ENCODE results near the gene SV2B. TPM values are rescaled to one million over a fixed set of nuclear protein-coding genes. Genes with fewer than 3 reads are reported as not detected.

The SV2B gene
- total RNA-seq, 1 experiment from 2014 or later, result not detected

DNA sequence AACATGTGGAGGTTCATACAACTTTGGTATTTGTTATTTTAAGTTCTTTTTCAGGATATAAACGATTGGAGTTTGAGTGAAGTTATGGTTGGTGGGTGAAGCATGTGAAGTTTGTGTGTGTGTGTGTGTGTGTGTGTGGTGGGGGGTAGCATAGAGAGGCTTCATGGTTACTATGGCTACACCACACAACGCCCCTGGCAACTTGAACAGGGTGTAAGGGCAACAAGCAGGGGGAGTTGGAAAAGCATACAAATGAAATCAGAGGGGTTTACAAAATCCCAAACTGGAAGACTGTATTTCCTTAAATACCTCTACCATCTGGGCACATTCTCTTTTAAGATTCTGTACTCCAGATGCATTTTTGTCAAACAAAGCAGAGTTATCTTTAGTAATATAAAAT is 207.5 kb downstream of the SV2B start:
- DNase-seq, result no peak
- BruUV-seq (replicated peaks), result no TSS peak
- Histone ChIP-seq H3K27me3 (ENCODE audit: insufficient read depth, low read depth) (no peaks in the 10 kb centered on the region), H3K27ac (no peak overlapping the region), H3K79me2 (ENCODE audit: low read depth) (no peaks in the 10 kb centered on the region), H3K4me3 (no peak overlapping the region), H3K4me2 (no peak overlapping the region), H3F3A (ENCODE audit: insufficient read depth, low read depth) (no peaks in the 10 kb centered on the region), H3K9me3 (ENCODE audit: insufficient read depth, low read depth) (no peaks in the 10 kb centered on the region), H4K20me1 (ENCODE audit: insufficient read depth) (no peaks in the 10 kb centered on the region), H3K4me1 (replicated peaks; ENCODE audit: insufficient read depth) (0 out of 2 replicates have a peak, but pooled peaks cover 4% of the 10 kb centered on the region), H2AFZ (no peak overlapping the region), H3K36me3 (ENCODE audit: low read depth) (no peaks in the 10 kb centered on the region), H3K9me2 (ENCODE audit: insufficient read depth) (no peaks in the 10 kb centered on the region)
- ChIA-PET CTCF (no interaction called here), POLR2A (ENCODE audit: unreplicated experiment) (no interaction called here)
- intact Hi-C loops (cut with micrococcal nuclease; ENCODE audit: unreplicated experiment), result loop anchor here (10.0 kb wide), 1 partner anchor 287 kb away; no protein-coding TSS in a partner anchor
- no peak for TF ChIP-seq EZH2 (IDR thresholded peaks at IDR 0.05; ENCODE audit: low read depth)

DNA sequence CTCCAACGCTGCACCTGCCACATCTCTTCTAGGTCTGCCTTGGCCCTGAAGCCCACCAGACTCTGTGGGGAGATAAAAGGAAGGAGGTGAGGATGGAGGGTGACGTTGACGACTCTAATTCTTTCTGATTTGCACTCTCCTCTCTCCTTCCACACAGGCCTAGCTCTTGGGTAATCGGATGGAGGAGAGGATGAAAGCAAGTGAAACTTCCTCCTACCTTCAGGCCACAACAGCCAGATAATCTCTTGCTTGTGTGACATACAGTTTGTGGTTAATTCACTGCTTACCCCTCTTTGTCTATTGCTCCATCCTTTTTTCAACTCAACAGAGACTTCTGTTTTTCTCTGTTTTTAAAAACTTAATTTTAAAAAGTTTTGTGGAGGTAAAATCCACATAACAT is 208.1 kb downstream of the SV2B start:
- 0 out of 2 replicates have a peak, but pooled peaks cover under 1% of the 10 kb centered on the region for H3K4me1 ChIP-seq (replicated peaks; ENCODE audit: insufficient read depth)
- no peak for DNase-seq
- no peak overlapping the region for H3K27ac ChIP-seq
- intact Hi-C loops (cut with micrococcal nuclease; ENCODE audit: unreplicated experiment), result loop anchor here (10.0 kb wide), 1 partner anchor 287 kb away; no protein-coding TSS in a partner anchor
- POLR2A ChIA-PET (ENCODE audit: unreplicated experiment), result no interaction called here
- no peaks in the 10 kb centered on the region for H3K9me3 ChIP-seq (ENCODE audit: insufficient read depth, low read depth)
- CTCF ChIA-PET, result no interaction called here
- BruUV-seq (replicated peaks), result no TSS peak
- H3K4me2 ChIP-seq, result no peak overlapping the region
- no peaks in the 10 kb centered on the region for H3K36me3 ChIP-seq (ENCODE audit: low read depth)
- no peak overlapping the region for H2AFZ ChIP-seq
- H3K79me2 ChIP-seq (ENCODE audit: low read depth), result no peaks in the 10 kb centered on the region
- TF ChIP-seq EZH2 (IDR thresholded peaks at IDR 0.05; ENCODE audit: low read depth), result no peak
- TF ChIP-seq, protein P1, sequence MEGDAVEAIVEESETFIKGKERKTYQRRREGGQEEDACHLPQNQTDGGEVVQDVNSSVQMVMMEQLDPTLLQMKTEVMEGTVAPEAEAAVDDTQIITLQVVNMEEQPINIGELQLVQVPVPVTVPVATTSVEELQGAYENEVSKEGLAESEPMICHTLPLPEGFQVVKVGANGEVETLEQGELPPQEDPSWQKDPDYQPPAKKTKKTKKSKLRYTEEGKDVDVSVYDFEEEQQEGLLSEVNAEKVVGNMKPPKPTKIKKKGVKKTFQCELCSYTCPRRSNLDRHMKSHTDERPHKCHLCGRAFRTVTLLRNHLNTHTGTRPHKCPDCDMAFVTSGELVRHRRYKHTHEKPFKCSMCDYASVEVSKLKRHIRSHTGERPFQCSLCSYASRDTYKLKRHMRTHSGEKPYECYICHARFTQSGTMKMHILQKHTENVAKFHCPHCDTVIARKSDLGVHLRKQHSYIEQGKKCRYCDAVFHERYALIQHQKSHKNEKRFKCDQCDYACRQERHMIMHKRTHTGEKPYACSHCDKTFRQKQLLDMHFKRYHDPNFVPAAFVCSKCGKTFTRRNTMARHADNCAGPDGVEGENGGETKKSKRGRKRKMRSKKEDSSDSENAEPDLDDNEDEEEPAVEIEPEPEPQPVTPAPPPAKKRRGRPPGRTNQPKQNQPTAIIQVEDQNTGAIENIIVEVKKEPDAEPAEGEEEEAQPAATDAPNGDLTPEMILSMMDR (conservative IDR thresholded peaks at IDR 0.05), result no peak
- no peaks in the 10 kb centered on the region for H3K9me2 ChIP-seq (ENCODE audit: insufficient read depth)
- no peaks in the 10 kb centered on the region for H3F3A ChIP-seq (ENCODE audit: insufficient read depth, low read depth)
- H3K4me3 ChIP-seq, result no peak overlapping the region
- H4K20me1 ChIP-seq (ENCODE audit: insufficient read depth), result no peaks in the 10 kb centered on the region
- no peaks in the 10 kb centered on the region for H3K27me3 ChIP-seq (ENCODE audit: insufficient read depth, low read depth)

DNA sequence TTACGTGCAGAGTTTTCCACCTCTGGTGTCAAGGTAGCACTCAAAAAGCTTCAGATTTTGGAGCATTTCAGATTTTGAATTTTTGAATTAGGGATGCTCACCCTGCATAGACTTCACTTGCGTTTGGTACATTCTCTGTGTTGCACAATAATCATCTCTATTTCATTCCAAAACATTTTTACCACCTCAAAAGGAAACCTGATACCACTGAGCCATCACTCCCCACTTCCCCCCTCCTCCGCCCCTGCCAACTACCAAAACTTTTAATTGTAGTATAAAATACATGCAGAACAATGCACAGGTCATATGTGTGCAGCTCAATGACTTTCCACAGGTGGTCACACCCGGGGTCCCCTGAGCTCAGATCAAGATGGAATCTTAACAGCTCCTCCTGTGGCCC is 208.8 kb downstream of the SV2B start:
- intact Hi-C loops (cut with micrococcal nuclease; ENCODE audit: unreplicated experiment), result loop anchor here (10.0 kb wide), 1 partner anchor 286 kb away; no protein-coding TSS in a partner anchor
- BruUV-seq (replicated peaks), result no TSS peak

More for the DNA sequence above, 208.8 kb downstream of the SV2B start:
- ChIA-PET POLR2A (ENCODE audit: unreplicated experiment) (no interaction called here), CTCF (interaction anchor here (0.6 kb wide), 1 partner anchor 559 kb away, joined by 6 read pairs; no protein-coding TSS in a partner anchor)
- H3K4me2 ChIP-seq, result no peak overlapping the region
- H4K20me1 ChIP-seq (ENCODE audit: insufficient read depth), result no peaks in the 10 kb centered on the region
- no peaks in the 10 kb centered on the region for H3K79me2 ChIP-seq (ENCODE audit: low read depth)
- H3K9me3 ChIP-seq (ENCODE audit: insufficient read depth, low read depth), result no peaks in the 10 kb centered on the region
- no peaks in the 10 kb centered on the region for H3K27me3 ChIP-seq (ENCODE audit: insufficient read depth, low read depth)
- no peak overlapping the region for H3K4me3 ChIP-seq
- no peak overlapping the region for H2AFZ ChIP-seq
- H3K36me3 ChIP-seq (ENCODE audit: low read depth), result no peaks in the 10 kb centered on the region
- H3F3A ChIP-seq (ENCODE audit: insufficient read depth, low read depth), result no peaks in the 10 kb centered on the region
- DNase-seq, result no peak
- no peaks in the 10 kb centered on the region for H3K4me1 ChIP-seq (replicated peaks; ENCODE audit: insufficient read depth)
- H3K27ac ChIP-seq, result no peak overlapping the region
- H3K9me2 ChIP-seq (ENCODE audit: insufficient read depth), result no peaks in the 10 kb centered on the region
- TF ChIP-seq, protein P1 (conservative IDR thresholded peaks at IDR 0.05), result no peak
- no peak for TF ChIP-seq EZH2 (IDR thresholded peaks at IDR 0.05; ENCODE audit: low read depth)
